ES-I3 (cell line): ENCODE results near the gene THRAP3.

Experiments used
- H3K36me3 ChIP-seq: 2 replicates; pipeline ENCODE4 v1.6.1; 2013; ENCODE audit warnings: mild to moderate bottlenecking, low read length, control low read depth, moderate library complexity; ENCODE audit not compliant: insufficient read depth
- H3K4me1 ChIP-seq: 2 replicates; pipeline ENCODE4 v1.6.1; 2013; ENCODE audit warnings: mild to moderate bottlenecking, control low read depth, low read length; ENCODE audit not compliant: insufficient read depth
- H3K9ac ChIP-seq: 2 replicates; pipeline ENCODE4 v1.6.1; 2013; ENCODE audit warnings: low read depth, mild to moderate bottlenecking, low read length, moderate library complexity
- H3K9me3 ChIP-seq: 2 replicates; pipeline ENCODE4 v1.6.1; 2013; ENCODE audit warnings: mild to moderate bottlenecking, low read length, moderate library complexity; ENCODE audit not compliant: control insufficient read depth, insufficient read depth

THRAP3 gene

DNA sequence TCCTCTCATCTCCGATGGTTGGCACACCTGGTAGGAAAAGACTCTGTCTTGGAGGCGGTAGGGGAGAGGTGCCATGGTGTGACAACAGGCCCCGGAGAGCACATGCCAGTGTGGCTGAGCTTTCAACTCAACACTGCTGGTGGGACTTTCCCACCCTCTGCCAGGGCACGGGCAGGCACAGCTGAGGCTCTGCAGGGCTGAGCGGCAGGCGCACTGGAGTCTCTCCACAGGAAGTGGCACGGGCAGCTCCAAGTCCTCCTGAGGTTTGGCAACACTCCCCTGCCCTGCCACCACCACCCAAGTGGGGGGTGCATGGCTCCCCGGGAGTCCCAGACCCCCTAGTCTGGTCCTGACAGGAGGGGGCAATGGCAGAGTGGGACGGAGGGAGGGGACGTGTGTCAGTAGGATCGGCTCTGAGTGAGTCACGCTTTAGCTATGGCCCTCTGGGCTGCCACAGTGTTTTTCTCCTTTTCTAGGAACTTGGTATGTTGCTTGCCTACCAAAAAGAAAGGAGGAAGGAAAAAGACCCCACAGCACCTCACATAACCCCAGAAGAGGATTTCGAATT, 126.5 kb downstream of the THRAP3 start:
- H3K4me1 ChIP-seq = peaks cover 30% of the 10 kb centered on the region
- no peaks in the 10 kb centered on the region for H3K9me3 ChIP-seq
- H3K9ac ChIP-seq = no peak overlapping the region
- H3K36me3 ChIP-seq = peaks cover 8% of the 10 kb centered on the region; the same call in 1 of the 2 replicates

DNA sequence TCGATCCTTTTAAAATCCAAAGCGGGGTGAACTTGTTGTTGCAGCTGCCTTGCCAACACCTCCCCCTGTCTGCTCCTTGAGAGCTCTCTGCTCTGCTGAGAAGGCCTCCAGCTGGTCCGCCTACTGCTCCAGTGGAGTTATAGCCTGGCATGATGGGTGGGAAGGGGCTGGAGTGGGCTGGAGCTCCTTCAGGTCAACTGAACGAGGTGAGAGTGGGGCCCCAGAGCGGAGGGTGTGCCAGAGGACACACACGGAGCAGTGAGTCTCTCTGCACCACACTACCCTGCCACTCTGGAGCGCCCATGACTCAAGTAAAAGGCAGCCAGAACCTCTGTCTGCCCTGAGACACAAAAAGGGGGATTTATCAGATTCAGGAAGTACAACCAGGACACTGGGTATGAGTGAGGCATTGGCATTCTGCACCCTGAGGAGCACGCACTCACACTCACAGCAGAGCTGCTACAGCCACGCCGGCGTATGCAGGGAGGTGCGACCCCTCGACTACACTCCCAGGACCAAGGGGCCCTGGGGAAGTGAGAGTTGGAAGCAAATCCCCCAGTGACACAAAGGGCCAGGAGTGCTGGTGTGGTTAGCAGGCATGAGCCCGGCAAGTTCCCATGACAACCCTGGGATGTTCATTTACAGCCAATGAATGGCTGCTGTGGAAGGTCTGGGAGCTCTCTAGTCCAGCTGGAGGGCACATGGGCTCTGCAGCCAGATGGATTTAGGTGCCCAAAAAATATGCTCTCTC, 127.2 kb downstream of the THRAP3 start:
- no peaks in the 10 kb centered on the region for H3K9me3 ChIP-seq
- no peak overlapping the region for H3K9ac ChIP-seq
- H3K36me3 ChIP-seq = peaks cover 5% of the 10 kb centered on the region; the same call in 1 of the 2 replicates
- H3K4me1 ChIP-seq = peaks cover 30% of the 10 kb centered on the region

DNA sequence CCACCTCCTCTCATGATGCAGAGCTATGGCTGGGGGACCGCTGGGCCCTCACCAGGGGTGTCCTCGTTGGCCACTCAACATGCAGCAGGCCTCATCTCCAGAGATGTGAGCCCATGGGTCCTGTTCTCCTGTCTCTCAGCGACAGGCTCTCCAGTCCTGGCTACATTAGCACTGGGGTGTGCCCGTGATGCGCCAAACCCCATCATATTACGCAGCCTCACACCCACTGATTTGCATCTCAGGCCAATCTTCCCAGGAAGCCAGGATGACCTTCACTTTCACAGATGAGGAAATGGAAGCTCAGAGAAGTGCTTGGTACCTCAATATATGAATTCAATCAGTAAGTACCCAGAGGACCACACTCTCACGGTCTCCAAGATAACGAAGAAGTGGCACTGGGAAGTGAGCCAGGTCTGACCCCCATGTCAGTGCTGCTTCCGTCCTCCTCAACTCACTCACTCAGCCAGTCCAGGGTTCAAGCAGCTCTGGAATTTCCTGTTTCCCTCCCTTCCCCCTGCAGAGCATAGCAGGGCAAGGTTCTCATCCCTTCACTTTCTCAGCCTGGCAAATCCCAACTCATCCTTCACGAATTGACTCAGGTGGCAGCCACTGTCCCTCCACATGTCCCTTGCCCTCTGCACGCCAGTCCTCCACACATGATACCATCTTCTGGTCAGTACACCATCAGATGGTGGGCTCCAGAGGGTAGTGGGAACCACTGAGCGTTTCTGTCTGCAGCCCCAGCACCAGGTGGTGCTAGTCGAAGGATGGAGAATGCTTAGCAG, 128.1 kb downstream of the THRAP3 start:
- Histone ChIP-seq H3K4me1 (peaks cover 30% of the 10 kb centered on the region), H3K9ac (no peak overlapping the region), H3K36me3 (peaks cover 10% of the 10 kb centered on the region), H3K9me3 (no peaks in the 10 kb centered on the region)

DNA sequence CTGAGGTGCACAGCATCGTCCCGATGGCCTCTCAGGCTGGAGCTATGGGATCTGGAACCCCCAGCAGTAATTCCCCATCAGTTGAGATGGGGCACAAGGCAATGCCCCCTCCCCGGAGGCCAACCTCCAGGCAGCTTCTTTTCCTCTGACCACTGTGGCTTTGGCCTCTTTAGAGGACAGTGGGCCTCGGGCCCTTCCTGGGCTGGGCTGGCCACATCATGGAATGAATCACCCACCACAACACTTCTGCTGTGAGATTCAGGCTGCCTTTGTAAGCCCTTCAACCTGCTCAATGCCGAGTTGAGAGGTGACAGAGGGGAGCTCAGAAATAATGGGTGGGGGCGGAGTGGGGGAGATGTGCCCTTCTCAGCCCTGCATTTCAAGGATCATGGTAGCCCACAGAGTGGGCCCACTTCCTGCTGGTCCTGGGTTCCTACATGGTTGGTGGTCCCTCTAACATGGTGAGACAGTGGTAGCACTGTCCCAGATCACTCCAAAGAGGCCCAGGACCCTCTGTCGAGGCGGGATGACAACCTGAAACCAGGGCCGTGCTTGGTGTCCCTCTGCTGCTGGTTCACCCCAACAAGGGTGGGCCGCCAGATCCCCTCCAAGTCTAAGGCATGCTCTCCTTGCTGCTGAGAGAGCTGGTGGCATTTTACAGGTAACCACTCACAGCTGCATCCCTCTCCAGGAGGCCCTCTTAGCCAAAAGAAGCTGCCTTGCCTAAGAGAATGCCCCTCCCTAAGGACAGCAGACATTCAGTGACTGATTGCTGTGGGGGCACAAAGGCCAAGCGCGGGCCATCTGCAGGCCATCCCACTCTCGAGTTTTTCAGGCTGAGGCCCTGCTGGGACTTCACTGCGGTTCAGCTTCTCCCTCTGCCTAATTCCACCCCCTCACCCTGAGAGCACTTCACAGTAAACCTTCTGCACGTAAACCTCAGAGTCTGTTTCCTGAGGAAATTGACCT, 129.0 kb downstream of the THRAP3 start:
- Histone ChIP-seq H3K36me3 (peaks cover 5% of the 10 kb centered on the region), H3K9me3 (no peaks in the 10 kb centered on the region), H3K4me1 (peaks cover 30% of the 10 kb centered on the region), H3K9ac (no peak overlapping the region)

DNA sequence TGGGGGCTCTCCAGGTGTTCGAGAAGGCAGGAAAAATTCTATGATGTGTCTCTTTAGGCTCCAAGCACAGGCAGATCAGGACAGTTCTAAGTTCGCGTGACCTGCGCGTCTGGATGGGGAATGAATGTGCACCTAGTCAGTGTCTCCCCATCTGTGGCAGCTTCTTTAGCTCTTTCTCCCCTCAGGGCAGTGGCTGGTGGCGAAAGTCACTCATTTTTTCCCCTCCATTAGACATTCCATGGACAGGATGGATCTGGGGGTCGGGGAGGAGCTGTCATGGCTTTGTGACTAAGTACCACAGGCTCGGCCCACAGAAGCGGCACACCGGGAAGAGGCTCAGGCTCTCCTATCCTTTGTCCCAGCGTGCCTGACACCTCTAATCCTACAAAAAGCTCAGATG, 130.2 kb downstream of the THRAP3 start:
- H3K4me1 ChIP-seq = peaks cover 30% of the 10 kb centered on the region
- no peaks in the 10 kb centered on the region for H3K9me3 ChIP-seq
- peaks cover 5% of the 10 kb centered on the region; the same call in 1 of the 2 replicates for H3K36me3 ChIP-seq
- no peak overlapping the region for H3K9ac ChIP-seq
